Measurements from ENCODE around the gene NHLRC1. TPM values are rescaled to one million over a fixed set of nuclear protein-coding genes. Genes with fewer than 3 reads are reported as not detected.

NHLRC1 gene
- total RNA-seq, 1 donor from 2014 or later, result 2.4 TPM

DNA sequence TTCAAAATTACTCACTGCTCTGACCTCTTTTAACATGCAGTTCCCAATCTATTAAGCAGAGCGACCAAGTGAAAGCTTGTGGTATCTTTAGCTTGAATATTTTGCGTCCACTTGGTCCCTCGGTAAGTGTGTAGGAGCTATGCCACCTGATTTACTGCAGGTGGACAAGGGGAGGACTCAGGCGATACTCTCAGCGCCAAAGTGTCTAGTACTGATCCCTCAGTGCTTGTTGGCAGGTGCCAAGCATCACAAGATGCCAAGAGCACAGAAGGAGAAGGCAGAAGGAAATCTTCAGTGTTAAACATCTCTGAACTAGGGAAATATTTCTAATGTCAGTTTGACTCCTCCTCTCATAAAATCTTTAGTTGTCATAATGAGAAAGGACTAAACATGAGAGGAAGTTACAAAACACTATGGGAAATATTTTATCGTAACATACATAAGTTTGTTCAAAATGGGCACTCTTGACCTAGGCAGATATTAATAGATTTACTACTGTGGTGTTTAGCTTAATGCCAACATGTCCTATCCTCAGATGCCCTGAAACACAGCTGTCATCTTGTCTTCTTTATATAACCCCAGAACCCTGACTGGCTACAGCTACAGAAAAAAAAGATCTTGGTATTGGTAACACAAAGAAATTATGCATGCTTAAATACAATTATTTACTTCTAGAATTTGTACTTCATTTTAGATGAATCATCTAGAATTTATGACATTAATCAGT is 19.5 kb downstream of the NHLRC1 start:
- Histone ChIP-seq H3K4me3 (no peak overlapping the region), H3K27me3 (ENCODE audit: low read depth) (no peaks in the 10 kb centered on the region), H3K4me1 (no peaks in the 10 kb centered on the region), H3K9me3 (peaks cover 10% of the 10 kb centered on the region), H3K36me3 (no peaks in the 10 kb centered on the region), H3K27ac (no peak overlapping the region)
- intact Hi-C loops (cut with DNase I), result no loop called here
- TF ChIP-seq, protein P1, sequence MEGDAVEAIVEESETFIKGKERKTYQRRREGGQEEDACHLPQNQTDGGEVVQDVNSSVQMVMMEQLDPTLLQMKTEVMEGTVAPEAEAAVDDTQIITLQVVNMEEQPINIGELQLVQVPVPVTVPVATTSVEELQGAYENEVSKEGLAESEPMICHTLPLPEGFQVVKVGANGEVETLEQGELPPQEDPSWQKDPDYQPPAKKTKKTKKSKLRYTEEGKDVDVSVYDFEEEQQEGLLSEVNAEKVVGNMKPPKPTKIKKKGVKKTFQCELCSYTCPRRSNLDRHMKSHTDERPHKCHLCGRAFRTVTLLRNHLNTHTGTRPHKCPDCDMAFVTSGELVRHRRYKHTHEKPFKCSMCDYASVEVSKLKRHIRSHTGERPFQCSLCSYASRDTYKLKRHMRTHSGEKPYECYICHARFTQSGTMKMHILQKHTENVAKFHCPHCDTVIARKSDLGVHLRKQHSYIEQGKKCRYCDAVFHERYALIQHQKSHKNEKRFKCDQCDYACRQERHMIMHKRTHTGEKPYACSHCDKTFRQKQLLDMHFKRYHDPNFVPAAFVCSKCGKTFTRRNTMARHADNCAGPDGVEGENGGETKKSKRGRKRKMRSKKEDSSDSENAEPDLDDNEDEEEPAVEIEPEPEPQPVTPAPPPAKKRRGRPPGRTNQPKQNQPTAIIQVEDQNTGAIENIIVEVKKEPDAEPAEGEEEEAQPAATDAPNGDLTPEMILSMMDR (IDR thresholded peaks at IDR 0.05), result no peak
- DNase-seq (no peak), ATAC-seq (no peak)

DNA sequence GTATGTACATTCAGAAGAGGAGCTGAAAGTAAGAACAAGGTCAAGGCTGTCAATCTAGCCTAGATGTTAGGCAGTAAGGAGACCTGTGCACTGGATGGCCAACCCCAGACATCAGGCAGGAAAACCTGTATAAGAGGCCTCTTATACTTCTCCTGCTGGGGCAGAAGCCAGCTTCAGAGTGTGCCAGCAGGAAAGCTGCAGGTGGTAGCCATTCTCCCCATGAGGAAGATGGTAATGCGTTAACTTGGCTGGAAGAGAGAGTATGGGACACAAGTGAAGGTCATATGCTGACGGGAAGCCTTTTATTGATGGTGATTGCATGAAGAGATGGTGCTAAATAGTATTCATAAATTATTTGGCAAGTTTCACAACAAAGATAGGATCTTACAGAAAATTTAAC is 20.6 kb downstream of the NHLRC1 start:
- TF ChIP-seq, protein P1 (IDR thresholded peaks at IDR 0.05), result no peak
- H3K9me3 ChIP-seq, result no peaks in the 10 kb centered on the region
- no peak for ATAC-seq
- H3K27me3 ChIP-seq (ENCODE audit: low read depth), result no peaks in the 10 kb centered on the region
- H3K4me1 ChIP-seq, result no peaks in the 10 kb centered on the region
- DNase-seq, result no peak
- H3K27ac ChIP-seq, result no peak overlapping the region
- no peaks in the 10 kb centered on the region for H3K36me3 ChIP-seq
- intact Hi-C loops (cut with DNase I), result no loop called here
- H3K4me3 ChIP-seq, result no peak overlapping the region

DNA sequence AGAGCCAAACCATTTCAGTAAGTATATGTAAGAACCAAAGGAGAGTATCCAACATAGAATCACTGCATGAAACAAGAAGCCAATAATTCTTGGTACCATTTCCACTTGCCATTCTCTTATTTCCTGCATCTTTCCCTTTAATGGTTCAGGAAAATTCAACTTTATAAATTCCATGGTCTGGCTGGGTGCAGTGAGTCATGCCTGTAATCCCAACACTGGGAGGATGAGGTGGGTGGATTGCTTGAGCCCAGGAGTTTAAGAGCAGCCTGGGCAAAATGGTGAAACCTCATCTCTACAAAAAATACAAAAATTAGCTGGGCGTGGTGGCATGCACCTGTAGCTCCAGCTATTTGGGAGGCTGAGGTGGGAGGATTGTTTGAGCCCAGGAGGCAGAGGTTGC is 21.2 kb downstream of the NHLRC1 start:
- DNase-seq (no peak), ATAC-seq (no peak)
- no peaks in the 10 kb centered on the region for H3K9me3 ChIP-seq
- H3K27ac ChIP-seq, result no peak overlapping the region
- intact Hi-C loops (cut with DNase I), result no loop called here
- no peaks in the 10 kb centered on the region for H3K4me1 ChIP-seq
- TF ChIP-seq, protein P1 (IDR thresholded peaks at IDR 0.05), result no peak
- H3K4me3 ChIP-seq, result no peak overlapping the region
- H3K27me3 ChIP-seq (ENCODE audit: low read depth), result no peaks in the 10 kb centered on the region
- H3K36me3 ChIP-seq, result no peaks in the 10 kb centered on the region

DNA sequence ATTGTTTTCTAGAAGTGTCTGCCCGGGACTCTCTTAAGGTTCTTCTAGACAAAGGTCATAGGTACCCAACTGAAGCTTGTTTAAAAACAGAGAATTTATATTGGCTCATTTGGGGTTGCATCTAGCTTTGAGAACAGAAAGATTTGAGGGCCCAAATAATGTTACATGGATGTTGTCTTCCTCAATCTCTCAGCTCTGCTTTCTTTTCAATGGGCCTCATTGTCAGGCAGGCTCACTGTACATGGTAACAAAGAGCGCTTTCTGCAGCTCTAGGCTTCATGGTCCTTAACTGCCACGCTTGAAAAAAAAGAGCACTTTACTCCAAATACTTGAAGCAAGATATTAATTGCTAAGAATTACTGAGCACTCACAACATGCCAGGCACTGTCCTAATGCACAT is 22.2 kb downstream of the NHLRC1 start:
- H3K9me3 ChIP-seq, result no peaks in the 10 kb centered on the region
- no peak for ATAC-seq
- H3K27ac ChIP-seq, result no peak overlapping the region
- intact Hi-C loops (cut with DNase I), result no loop called here
- H3K27me3 ChIP-seq (ENCODE audit: low read depth), result no peaks in the 10 kb centered on the region
- no peaks in the 10 kb centered on the region for H3K36me3 ChIP-seq
- TF ChIP-seq, protein P1 (IDR thresholded peaks at IDR 0.05), result no peak
- no peak for DNase-seq
- no peaks in the 10 kb centered on the region for H3K4me1 ChIP-seq
- H3K4me3 ChIP-seq, result no peak overlapping the region

DNA sequence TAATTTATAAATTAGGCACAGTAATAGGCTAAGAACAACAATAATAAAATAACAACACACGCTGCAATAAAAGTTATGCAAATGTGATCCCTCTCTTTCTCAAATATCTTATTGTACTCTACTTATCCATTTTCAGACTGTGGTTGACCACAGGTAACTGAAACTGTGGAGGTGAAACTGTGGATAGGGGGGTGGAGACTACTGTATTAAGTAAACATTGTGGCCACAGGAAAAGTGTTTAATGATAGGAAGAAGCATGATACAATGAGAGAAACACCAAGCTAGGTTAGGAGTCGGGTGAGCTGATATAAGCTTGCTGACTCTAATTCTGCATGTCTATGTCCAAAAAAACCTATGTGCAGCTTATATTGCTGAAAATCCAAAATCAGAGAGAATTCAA is 23.0 kb downstream of the NHLRC1 start:
- Histone ChIP-seq H3K9me3 (no peaks in the 10 kb centered on the region), H3K4me1 (no peaks in the 10 kb centered on the region), H3K27me3 (ENCODE audit: low read depth) (no peaks in the 10 kb centered on the region), H3K36me3 (no peaks in the 10 kb centered on the region), H3K27ac (no peak overlapping the region), H3K4me3 (no peak overlapping the region)
- intact Hi-C loops (cut with DNase I), result no loop called here
- no peak for ATAC-seq
- TF ChIP-seq, protein P1 (IDR thresholded peaks at IDR 0.05), result no peak
- no peak for DNase-seq
